ENCODE measurements around the gene SOX8.

Gene SOX8

DNA sequence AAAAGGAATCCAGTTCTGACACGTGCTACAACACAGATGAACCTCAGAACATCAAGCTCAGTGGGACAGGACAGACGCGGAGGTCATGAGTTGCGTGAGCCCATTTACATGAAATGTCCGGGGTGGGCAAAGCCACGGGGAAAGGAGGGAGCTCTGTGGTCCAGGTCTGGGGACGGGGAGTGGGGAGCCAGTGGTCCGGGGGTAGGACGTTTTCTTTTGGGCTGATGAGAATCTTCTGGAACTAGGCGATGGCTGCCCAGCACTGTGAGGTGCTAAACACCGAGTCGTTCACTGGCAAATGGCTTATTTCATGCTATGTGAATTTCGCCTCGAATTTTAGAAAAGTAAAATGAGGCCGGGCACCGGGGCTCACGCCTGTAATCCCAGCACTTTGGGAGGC, 8.2 kb upstream of the SOX8 start:
- TF ChIP-seq, protein P1, sequence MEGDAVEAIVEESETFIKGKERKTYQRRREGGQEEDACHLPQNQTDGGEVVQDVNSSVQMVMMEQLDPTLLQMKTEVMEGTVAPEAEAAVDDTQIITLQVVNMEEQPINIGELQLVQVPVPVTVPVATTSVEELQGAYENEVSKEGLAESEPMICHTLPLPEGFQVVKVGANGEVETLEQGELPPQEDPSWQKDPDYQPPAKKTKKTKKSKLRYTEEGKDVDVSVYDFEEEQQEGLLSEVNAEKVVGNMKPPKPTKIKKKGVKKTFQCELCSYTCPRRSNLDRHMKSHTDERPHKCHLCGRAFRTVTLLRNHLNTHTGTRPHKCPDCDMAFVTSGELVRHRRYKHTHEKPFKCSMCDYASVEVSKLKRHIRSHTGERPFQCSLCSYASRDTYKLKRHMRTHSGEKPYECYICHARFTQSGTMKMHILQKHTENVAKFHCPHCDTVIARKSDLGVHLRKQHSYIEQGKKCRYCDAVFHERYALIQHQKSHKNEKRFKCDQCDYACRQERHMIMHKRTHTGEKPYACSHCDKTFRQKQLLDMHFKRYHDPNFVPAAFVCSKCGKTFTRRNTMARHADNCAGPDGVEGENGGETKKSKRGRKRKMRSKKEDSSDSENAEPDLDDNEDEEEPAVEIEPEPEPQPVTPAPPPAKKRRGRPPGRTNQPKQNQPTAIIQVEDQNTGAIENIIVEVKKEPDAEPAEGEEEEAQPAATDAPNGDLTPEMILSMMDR (IDR thresholded peaks at IDR 0.05; ENCODE audit: low read depth, low read length): no peak
- H3K4me3 ChIP-seq (ENCODE audit: low read depth, low read length): no peak overlapping the region

DNA sequence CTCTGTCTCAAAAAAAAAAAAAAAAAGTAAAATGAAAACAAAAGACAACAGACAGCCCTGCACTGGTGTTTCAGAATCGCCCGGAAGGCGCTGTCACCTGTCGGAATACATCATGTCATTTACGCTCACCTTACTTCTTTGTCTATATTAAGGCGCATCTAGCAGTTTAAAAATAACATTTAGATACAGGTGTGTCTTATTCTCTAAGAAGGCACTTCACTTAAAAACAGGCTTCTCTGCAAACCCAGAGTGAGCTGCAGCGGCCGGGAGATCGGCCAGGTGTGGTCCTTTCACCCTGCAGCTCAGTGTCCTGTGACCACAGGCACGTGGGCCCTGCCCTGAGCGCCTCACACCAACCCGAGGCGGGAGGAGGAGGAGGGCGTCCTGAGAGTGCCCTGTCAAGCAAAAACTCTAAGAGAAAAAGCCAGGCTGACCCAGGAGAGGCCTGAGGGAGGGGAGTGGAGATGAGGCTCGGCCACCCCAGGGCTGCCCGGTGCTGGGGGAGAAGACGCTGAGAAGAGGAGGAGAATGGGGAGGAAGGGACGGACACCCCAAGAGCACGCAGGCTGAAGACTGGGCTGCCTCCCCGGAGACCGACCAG, 7.5 kb upstream of the SOX8 start:
- TF ChIP-seq, protein P1 (IDR thresholded peaks at IDR 0.05; ENCODE audit: low read depth, low read length): no peak
- no peak overlapping the region for H3K4me3 ChIP-seq (ENCODE audit: low read depth, low read length)

DNA sequence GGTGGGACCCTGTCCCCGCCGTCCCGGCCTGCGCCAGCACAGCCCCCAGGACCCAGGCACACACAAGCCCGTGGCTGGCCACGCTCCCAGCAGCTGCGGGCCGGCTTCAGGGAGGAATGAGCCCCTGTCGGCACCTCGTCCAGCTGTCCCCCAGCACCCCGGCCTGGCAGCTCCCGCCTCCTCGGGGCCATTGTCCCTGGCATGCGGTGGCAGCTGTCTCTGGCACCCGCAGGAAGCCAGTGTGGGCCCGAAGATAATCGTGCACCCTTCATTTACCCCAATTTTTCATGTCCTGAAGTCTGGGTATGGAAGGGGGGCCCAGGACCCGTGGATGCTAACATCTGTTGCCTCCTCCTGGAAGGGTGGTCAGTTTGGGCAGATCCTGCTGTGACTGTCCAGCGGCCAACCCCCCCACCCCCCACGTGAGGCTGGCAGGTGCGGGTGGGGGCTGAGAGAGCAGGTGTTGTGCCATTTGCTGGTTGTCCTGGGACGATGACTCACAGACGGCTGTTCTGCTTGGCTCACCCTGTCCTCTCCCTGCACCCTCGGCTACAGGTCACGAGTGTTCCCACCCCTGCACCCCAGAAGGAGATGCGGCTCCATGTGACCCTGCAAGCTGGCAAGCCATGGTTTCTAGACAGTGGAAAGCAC, 6.8 kb upstream of the SOX8 start:
- no peak overlapping the region for H3K4me3 ChIP-seq (ENCODE audit: low read depth, low read length)
- TF ChIP-seq, protein P1 (IDR thresholded peaks at IDR 0.05; ENCODE audit: low read depth, low read length): no peak

DNA sequence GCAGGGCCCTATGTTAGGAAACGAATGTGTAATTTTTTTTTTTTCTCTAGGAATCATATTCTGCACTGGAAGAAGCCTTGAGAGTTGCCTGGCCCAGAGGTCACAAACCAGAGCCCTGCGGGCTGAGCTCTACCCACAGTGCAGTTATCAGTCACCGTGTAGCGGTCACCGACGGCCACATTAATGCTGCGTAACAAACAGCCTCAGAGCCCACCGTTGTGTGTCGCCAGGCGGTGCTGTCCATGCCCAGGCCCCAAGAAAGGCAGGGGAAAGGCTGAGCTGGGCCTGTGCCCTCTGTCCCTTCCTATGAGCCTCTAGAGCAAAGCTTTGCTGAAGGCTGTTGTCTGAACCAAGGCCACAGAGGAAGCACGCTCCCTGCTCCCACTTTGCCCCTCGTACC, 6.3 kb upstream of the SOX8 start:
- no peak overlapping the region for H3K4me3 ChIP-seq (ENCODE audit: low read depth, low read length)
- TF ChIP-seq, protein P1 (IDR thresholded peaks at IDR 0.05; ENCODE audit: low read depth, low read length): no peak

DNA sequence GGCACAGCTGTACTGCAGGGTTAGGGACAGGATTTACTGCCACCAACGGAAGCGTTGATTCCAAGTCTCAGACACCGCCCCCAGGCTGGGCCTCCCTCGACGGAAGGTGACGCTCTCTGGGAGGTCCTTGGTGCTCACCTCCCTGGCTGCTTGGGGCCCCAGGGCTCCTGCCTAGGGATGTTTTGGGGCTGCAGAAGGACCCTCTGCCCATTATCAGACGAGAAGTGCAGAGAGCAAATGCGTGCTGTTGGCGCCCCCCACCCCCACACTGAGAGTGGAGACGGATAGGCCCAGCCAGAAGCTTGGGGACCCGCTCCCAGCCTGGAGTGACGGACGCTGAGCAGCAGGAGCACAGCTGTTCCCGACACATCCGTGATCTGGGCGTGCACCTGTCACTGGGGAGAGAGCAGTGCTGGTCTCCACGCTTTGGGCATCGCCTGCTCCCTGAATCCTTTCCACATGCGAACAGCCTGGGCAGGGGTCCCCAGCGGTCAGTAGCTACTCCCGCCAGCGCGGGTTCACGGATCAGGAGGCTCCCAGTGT, 5.1 kb upstream of the SOX8 start:
- TF ChIP-seq, protein P1 (IDR thresholded peaks at IDR 0.05; ENCODE audit: low read depth, low read length): no peak
- H3K4me3 ChIP-seq (ENCODE audit: low read depth, low read length): no peak overlapping the region

DNA sequence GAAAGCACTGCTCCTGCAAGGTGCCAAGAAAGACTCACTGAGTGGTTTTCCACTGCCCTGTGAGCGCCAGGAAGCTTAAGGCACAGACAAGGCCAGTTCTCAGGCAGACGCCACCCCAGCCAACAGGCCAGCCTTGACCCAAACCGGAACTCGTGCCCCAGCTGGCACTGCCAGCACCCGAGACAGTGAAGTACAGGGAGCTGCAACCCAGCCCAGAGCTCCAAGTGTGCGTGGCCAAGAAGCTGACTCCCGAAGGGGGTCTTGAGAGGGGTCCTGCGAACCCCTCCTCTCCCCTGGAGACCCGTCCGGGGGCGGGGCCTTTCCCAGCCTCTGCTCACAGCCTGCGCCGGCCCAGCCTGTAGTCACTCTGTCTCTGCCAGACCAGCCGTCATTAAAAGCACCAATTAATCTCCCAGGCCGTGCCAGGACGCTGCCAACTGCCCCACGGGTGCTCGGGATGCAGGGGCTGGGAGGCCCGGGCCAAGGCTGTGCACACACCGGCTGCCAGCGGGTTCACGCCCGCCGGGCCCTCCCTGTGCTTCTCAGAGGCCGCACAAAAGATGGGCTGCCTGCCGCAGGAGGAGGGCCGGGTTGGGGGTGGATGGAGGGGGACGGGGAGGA, 4.4 kb upstream of the SOX8 start:
- no peak overlapping the region for H3K4me3 ChIP-seq (ENCODE audit: low read depth, low read length)

More for the DNA sequence above, 4.4 kb upstream of the SOX8 start:
- TF ChIP-seq, protein P1 (IDR thresholded peaks at IDR 0.05; ENCODE audit: low read depth, low read length): no peak

All from WI38 (cell line).